Gastroesophageal sphincter (tissue), 4 donors: ENCODE measurements around the gene SNPH. TPM values are rescaled to one million over a fixed set of nuclear protein-coding genes. Genes with fewer than 3 reads are reported as not detected.
"Not testable (repeated sequence)": the region's sequence is repeated elsewhere in the genome, so short reads cannot be mapped to it uniquely, and the experiment has no call there.

Source experiments
- ATAC-seq: fragments of 150-250 bp; one replicate; pipeline ENCODE4 v1.9.1; 2016; ENCODE audit warnings: mild to moderate bottlenecking, moderate library complexity
- H3K27ac ChIP-seq, 4 donors: fragments of 200-600 bp; sonication (generic) in 3 of 4; 1 replicate in 3 of 4; 2 replicates in 1 of 4; pipeline ENCODE4 v1.5.1; 2016 to 2019
- H3K27me3 ChIP-seq: fragments of 200-600 bp; sonication (generic); one replicate; pipeline ENCODE4 v1.5.1; 2019
- H3K36me3 ChIP-seq, 2 donors: fragments of 200-600 bp; sonication (generic); one replicate each; pipeline ENCODE4 v1.5.1; 2019; ENCODE audit warnings: control low read depth in 1 of 2
- H3K4me1 ChIP-seq, 3 donors: fragments of 200-600 bp; sonication (generic); 1 replicate in 2 of 3; 2 replicates in 1 of 3; pipeline ENCODE4 v1.5.1; 2016 to 2019; ENCODE audit warnings: control low read depth in 2 of 3
- H3K4me3 ChIP-seq, 2 donors: fragments of 200-600 bp; sonication (generic); one replicate each; pipeline ENCODE4 v1.5.1; 2019; ENCODE audit warnings: mild to moderate bottlenecking in 1 of 2, moderate library complexity in 1 of 2
- H3K9me3 ChIP-seq, 3 donors: fragments of 200-600 bp; sonication (generic); one replicate each; pipeline ENCODE4 v1.5.1; 2017 to 2019; ENCODE audit warnings: control low read depth in 2 of 3
- EP300 ChIP-seq: sonication (generic); formaldehyde crosslinking; IDR thresholded peaks from one replicate; pipeline ENCODE4 v1.6.1; 2017; ENCODE audit warnings: antibody characterized with exemption, mild to moderate bottlenecking
- POLR2A ChIP-seq, 2 donors: fragments of 450-650 bp; IDR thresholded peaks; one replicate each; pipeline ENCODE4 v1.6.1; 2017; ENCODE audit warnings: antibody characterized with exemption in 2 of 2, mild to moderate bottlenecking in 2 of 2, moderate library complexity in 1 of 2
- POLR2AphosphoS5 ChIP-seq: sonication (generic); formaldehyde crosslinking; IDR thresholded peaks from one replicate; pipeline ENCODE4 v1.6.1; 2017; ENCODE audit warnings: antibody characterized with exemption
- WGBS, 2 donors: methylation state at CpG; one replicate each; pipeline ENCODE4 v1.1.5; 2018; ENCODE audit warnings: low coverage in 1 of 2; 5-methylcytosine and 5-hydroxymethylcytosine counted together
- total RNA-seq, 4 donors: library from RNA; depleted of rRNA; stranded (reverse); fragments of >200 nt; gene quantifications; one replicate each; pipeline ENCODE4 v1.1.0, GENCODE V29; 2016
- TF ChIP-seq, protein P1 (sequence below), 4 experiments: fragments of 200-600 bp in 2 of 4; fragments of 450-650 bp in 2 of 4; sonication (generic) in 1 of 4; IDR thresholded peaks; one replicate each; pipeline ENCODE4 v1.5.1; 2017 to 2019; ENCODE audit warnings: antibody characterized with exemption in 4 of 4, mild to moderate bottlenecking in 2 of 4, moderate library complexity in 2 of 4

The SNPH gene
- total RNA-seq, 4 donors from 2014 or later, result 9.8 to 31.6 (median 12.5) TPM

DNA sequence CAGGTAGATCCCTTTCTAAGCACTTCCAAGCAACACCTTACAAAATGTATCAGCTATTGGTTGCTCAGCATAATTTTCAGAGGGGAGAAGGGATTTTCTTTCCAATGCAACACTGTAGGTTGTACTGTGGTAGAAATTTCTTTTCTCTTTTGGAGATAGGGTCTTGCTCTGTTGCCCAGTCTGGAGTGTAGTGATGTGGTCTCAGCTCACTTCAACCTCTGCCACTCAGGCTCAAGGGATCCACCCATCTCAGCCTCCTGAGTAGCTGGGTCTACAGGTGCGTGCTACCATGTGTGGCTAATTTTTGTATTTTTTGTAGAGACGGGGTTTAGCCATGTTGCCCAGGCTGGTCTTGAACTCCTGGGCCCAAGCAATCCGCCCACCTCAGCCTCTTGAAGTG lies 24.0 kb upstream of the SNPH start:
- TF ChIP-seq POLR2AphosphoS5, result no peak
- TF ChIP-seq, protein P1, sequence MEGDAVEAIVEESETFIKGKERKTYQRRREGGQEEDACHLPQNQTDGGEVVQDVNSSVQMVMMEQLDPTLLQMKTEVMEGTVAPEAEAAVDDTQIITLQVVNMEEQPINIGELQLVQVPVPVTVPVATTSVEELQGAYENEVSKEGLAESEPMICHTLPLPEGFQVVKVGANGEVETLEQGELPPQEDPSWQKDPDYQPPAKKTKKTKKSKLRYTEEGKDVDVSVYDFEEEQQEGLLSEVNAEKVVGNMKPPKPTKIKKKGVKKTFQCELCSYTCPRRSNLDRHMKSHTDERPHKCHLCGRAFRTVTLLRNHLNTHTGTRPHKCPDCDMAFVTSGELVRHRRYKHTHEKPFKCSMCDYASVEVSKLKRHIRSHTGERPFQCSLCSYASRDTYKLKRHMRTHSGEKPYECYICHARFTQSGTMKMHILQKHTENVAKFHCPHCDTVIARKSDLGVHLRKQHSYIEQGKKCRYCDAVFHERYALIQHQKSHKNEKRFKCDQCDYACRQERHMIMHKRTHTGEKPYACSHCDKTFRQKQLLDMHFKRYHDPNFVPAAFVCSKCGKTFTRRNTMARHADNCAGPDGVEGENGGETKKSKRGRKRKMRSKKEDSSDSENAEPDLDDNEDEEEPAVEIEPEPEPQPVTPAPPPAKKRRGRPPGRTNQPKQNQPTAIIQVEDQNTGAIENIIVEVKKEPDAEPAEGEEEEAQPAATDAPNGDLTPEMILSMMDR (IDR thresholded peaks at IDR 0.05), result no peak
- no peak for TF ChIP-seq POLR2A (IDR thresholded peaks at IDR 0.05)
- no peak for TF ChIP-seq EP300
- Histone ChIP-seq H3K27ac (no peak overlapping the region), H3K27me3 (peaks cover 32% of the 10 kb centered on the region), H3K9me3 (no peaks in the 10 kb centered on the region), H3K4me3 (no peak overlapping the region), H3K36me3 (no peaks in the 10 kb centered on the region), H3K4me1 (no peaks in the 10 kb centered on the region)
- ATAC-seq, result no peak
- 61 to 100% methylated on average over 1 to 3 of the region's 3 CpGs for WGBS, 2 donors

DNA sequence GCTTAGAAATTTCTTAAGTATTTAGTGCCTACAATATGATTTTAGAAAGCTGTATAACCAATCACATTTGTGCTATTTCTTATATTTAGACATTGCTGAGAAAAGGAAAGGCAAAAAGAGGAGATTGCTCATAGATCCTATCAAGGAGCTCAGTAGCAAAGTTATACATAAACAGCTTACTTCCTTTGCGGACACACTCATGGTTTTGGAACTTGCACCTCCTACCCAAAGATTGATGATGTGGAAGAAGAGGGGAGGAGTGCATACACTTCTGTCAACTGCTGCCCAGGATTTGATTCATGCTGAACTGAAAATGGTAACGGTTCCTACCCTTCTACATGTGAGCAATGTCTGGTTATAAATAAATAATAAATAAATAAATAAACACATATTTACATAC lies 23.6 kb upstream of the SNPH start:
- 0 to 23% methylated on average over 2 of the region's 2 CpGs for WGBS, 2 donors
- TF ChIP-seq, protein P1 (IDR thresholded peaks at IDR 0.05), result no peak
- TF ChIP-seq POLR2AphosphoS5, result no peak
- no peak for TF ChIP-seq EP300
- no peak for TF ChIP-seq POLR2A (IDR thresholded peaks at IDR 0.05)

DNA sequence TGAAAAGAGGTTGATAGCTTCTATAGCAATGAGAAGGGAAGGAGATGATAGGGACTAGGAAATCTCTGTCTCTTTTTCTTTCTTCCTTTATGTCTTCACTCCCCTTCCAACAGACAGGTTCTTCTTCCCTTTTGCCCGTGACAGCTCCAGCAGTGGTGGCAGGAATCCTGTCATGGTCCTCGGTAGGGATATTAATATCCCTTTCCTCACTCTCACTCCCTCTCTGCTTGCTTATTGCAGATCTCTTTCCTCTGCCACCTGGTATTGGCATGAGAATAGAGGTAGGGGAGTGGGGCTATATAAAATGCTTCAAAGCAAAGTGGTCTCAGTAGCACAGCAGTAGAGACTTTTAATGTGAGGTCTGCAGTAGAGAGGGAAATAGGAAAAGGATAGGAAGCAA lies 20.5 kb upstream of the SNPH start:
- 26 to 40% methylated on average over 1 to 2 of the region's 2 CpGs for WGBS, 2 donors
- no peak for TF ChIP-seq EP300
- no peak for ATAC-seq

More for the DNA sequence above, 23.6 kb upstream of the SNPH start:
- no peak for ATAC-seq
- no peak overlapping the region for H3K4me3 ChIP-seq
- no peaks in the 10 kb centered on the region for H3K9me3 ChIP-seq
- H3K27me3 ChIP-seq, result peaks cover 32% of the 10 kb centered on the region
- H3K27ac ChIP-seq, result no peak overlapping the region
- no peaks in the 10 kb centered on the region for H3K36me3 ChIP-seq
- no peaks in the 10 kb centered on the region for H3K4me1 ChIP-seq

DNA sequence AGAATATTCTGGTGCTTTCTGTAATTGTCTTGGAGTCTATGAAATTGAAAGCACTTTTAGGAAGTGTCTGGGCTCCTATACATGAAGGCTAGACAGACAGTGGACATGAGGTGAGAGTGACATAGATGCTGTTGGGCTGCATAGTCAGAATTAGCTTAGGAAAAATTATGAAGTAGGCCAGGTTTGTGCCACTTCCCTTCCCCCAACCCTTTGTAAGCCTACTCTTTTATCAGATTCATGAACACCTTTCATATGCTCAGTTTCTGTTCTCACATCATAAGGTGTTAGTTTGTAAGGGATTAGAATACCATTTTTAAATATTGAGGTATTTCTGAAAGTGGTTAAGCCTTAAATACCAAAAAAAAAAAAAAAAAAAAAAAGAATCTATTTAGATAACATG lies 18.4 kb upstream of the SNPH start:
- no peak for TF ChIP-seq EP300
- no peak for TF ChIP-seq POLR2AphosphoS5
- TF ChIP-seq, protein P1 (IDR thresholded peaks at IDR 0.05), result no peak
- TF ChIP-seq POLR2A (IDR thresholded peaks at IDR 0.05), result no peak
- Histone ChIP-seq H3K36me3 (no peaks in the 10 kb centered on the region), H3K27ac (no peak overlapping the region), H3K9me3 (no peaks in the 10 kb centered on the region), H3K27me3 (no peaks in the 10 kb centered on the region), H3K4me3 (no peak overlapping the region), H3K4me1 (no peaks in the 10 kb centered on the region)
- no peak for ATAC-seq

More for the DNA sequence above, 20.5 kb upstream of the SNPH start:
- no peak overlapping the region for H3K27ac ChIP-seq
- H3K36me3 ChIP-seq, result no peaks in the 10 kb centered on the region
- no peaks in the 10 kb centered on the region for H3K9me3 ChIP-seq
- H3K4me3 ChIP-seq, result no peak overlapping the region
- H3K4me1 ChIP-seq, result no peaks in the 10 kb centered on the region
- H3K27me3 ChIP-seq, result peaks cover 20% of the 10 kb centered on the region

DNA sequence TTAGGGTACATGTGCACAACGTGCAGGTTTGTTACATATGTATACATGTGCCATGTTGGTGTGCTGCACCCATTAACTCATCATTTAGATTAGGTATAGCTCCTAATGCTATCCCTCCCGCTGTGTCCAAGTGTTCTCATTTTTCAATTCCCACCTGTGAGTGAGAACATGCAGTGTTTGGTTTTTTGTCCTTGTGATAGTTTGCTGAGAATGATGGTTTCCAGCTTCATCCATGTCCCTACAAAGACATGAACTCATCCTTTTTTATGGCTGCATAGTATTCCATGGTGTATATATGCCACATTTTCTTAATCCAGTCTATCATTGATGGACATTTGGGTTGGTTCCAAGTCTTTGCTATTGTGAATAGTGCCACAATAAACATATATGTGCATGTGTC lies 15.8 kb upstream of the SNPH start:
- not testable (repeated sequence) for H3K9me3 ChIP-seq, H3K27ac ChIP-seq, H3K4me1 ChIP-seq, H3K36me3 ChIP-seq, H3K27me3 ChIP-seq, H3K4me3 ChIP-seq, ATAC-seq
- 89 to 100% methylated on average over 2 of the region's 2 CpGs for WGBS, 2 donors

DNA sequence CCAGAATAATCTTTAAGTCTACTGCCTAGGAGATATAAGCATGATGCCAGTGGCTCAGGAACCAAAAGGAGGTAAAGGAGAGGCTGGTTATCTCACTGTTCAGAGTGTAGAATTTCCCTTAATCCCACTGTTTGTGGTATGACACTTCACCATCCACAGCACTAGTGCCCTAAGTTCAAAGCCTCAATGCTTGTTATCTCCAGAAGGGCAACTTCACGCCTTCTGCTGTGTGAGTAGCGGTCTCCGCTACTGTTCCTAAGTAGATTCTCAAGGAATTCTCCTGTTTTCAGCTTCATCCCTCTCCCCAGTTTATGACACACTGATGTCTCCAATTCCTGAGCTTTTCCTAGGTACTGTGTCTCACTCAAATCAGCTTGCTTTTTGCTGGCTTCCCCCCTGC lies 13.7 kb upstream of the SNPH start:
- WGBS, 2 donors, result 62 to 65% methylated on average over 3 of the region's 3 CpGs

More for the DNA sequence above, 13.7 kb upstream of the SNPH start:
- TF ChIP-seq EP300 (no peak), POLR2A (IDR thresholded peaks at IDR 0.05) (no peak), POLR2AphosphoS5 (no peak)
- TF ChIP-seq, protein P1 (IDR thresholded peaks at IDR 0.05), result no peak
- Histone ChIP-seq H3K27ac (no peak overlapping the region), H3K9me3 (no peaks in the 10 kb centered on the region), H3K4me3 (no peak overlapping the region), H3K27me3 (peaks cover 9% of the 10 kb centered on the region), H3K4me1 (no peaks in the 10 kb centered on the region), H3K36me3 (no peaks in the 10 kb centered on the region)
- ATAC-seq, result no peak
